A549 (cell line): ENCODE data around the gene FAM180B. TPM values are rescaled to one million over a fixed set of nuclear protein-coding genes. Genes with fewer than 3 reads are reported as not detected.

Experiments
- ATAC-seq, 2 experiments: fragments of 200-7000 bp in 1 of 2; fragments of >200 bp in 1 of 2; cut with Nextera tagmentation in 1 of 2; cut with Tn5 transposase in 1 of 2; 3 replicates each; pipeline versions ENCODE4 v1.8.0 to v1.9.1; 2018 to 2020; ENCODE audit warnings: mild to moderate bottlenecking in 1 of 2, moderate library complexity in 1 of 2
- CTCF ChIA-PET: fragments of 300-600 bp; sonication (Branson Sonifier 250); formaldehyde crosslinking; extraction: SDS; loops from one replicate; lab custom pipeline; 2021; ENCODE audit warnings: antibody characterized with exemption, inconsistent platforms; lab: Yijun Ruan, JAX
- POLR2A ChIA-PET: fragments of 350-600 bp; formaldehyde crosslinking; extraction: SDS; loops from one replicate; lab custom pipeline; 2021; ENCODE audit warnings: antibody characterized with exemption, inconsistent platforms; lab: Yijun Ruan, JAX
- DNase-seq, 2 experiments: peaks; one replicate each; pipeline versions ENCODE4 v3.0.0 to v3.0.0-alpha.2; 2011 to 2016; ENCODE audit warnings: low read depth in 1 of 2, low spot score in 1 of 2
- FAIRE-seq: peaks from 2 replicates; lab custom pipeline; 2011; peaks lifted over from hg19 to GRCh38; lab: Jason Lieb, UNC
- H3K27ac ChIP-seq, 2 experiments: fragments of >200 bp; sonication (Bioruptor Twin); formaldehyde crosslinking; 3 replicates each; pipeline ENCODE4 v1.5.1; 2016 to 2017
- H3K4me1 ChIP-seq: fragments of >200 bp; sonication (Bioruptor Twin); formaldehyde crosslinking; 3 replicates; pipeline ENCODE4 v1.6.1; 2016
- H3K4me2 ChIP-seq: fragments of >200 bp; sonication (Bioruptor Twin); formaldehyde crosslinking; 3 replicates; pipeline ENCODE4 v1.6.1; 2016
- H3K4me3 ChIP-seq: fragments of >200 bp; sonication (Bioruptor Twin); formaldehyde crosslinking; 3 replicates; pipeline ENCODE4 v1.5.1; 2016
- H3K9me3 ChIP-seq: fragments of >200 bp; sonication (Bioruptor Twin); formaldehyde crosslinking; 3 replicates; pipeline ENCODE4 v1.6.1; 2016
- BHLHE40 ChIP-seq: IDR thresholded peaks from 2 replicates; pipeline ENCODE4 v1.6.1; 2012; ENCODE audit warnings: low read depth, low read length, inconsistent platforms
- CEBPB ChIP-seq, 2 experiments: fragments of >200 bp in 1 of 2; sonication (Bioruptor Twin) in 1 of 2; formaldehyde crosslinking in 1 of 2; IDR thresholded peaks; 2 replicates each; pipeline ENCODE4 v1.6.1; 2012 to 2016
- CTCF ChIP-seq: fragments of >200 bp; sonication (Bioruptor Twin); formaldehyde crosslinking; IDR thresholded peaks from 3 replicates; pipeline ENCODE4 v1.5.1; 2016
- EHF ChIP-seq: fragments of 250-450 bp; sonication (Bioruptor Pico); IDR thresholded peaks from 2 replicates; pipeline ENCODE4 v1.5.0; 2020; ENCODE audit warnings: mild to moderate bottlenecking
- FOSL2 ChIP-seq, 2 experiments: fragments of 450-650 bp in 1 of 2; fragments of >200 bp in 1 of 2; sonication (Bioruptor Twin) in 1 of 2; formaldehyde crosslinking; IDR thresholded peaks; 2 replicates each; pipeline versions ENCODE4 v1.5.0 to v1.6.1; 2016 to 2020; ENCODE audit warnings: mild to moderate bottlenecking in 1 of 2, moderate library complexity in 1 of 2
- FOXS1 ChIP-seq: fragments of 250-450 bp; sonication (Bioruptor Pico); IDR thresholded peaks from 2 replicates; pipeline ENCODE4 v1.5.0; 2020; ENCODE audit warnings: mild to moderate bottlenecking, moderate library complexity
- HEYL ChIP-seq: fragments of 250-450 bp; sonication (Bioruptor Pico); IDR thresholded peaks from 2 replicates; pipeline ENCODE4 v1.8.0; 2021; ENCODE audit warnings: mild to moderate bottlenecking, moderate library complexity
- HOXB13 ChIP-seq: fragments of 250-450 bp; sonication (Bioruptor Pico); IDR thresholded peaks from 2 replicates; pipeline ENCODE4 v1.5.0; 2020; ENCODE audit warnings: low read depth, mild to moderate bottlenecking, moderate library complexity
- JUN ChIP-seq, 2 experiments: fragments of >200 bp; sonication (Bioruptor Twin); formaldehyde crosslinking; IDR thresholded peaks; 2 replicates in 1 of 2; 3 replicates in 1 of 2; pipeline ENCODE4 v1.6.1; 2016 to 2017
- KDM1A ChIP-seq: fragments of 200-600 bp; sonication (generic); IDR thresholded peaks from 2 replicates; pipeline ENCODE4 v1.6.1; 2016; ENCODE audit warnings: low read depth, mild to moderate bottlenecking
- MAFK ChIP-seq: fragments of 450-650 bp; IDR thresholded peaks from 2 replicates; pipeline ENCODE4 v1.6.1; 2014; ENCODE audit not compliant: partially characterized antibody
- MAZ ChIP-seq: fragments of 150-350 bp; IDR thresholded peaks from 2 replicates; pipeline ENCODE4 v1.6.1; 2014; ENCODE audit warnings: antibody characterized with exemption, low read depth, low read length, borderline replicate concordance
- RAD21 ChIP-seq, 2 experiments: fragments of >200 bp in 1 of 2; sonication (Bioruptor Twin) in 1 of 2; formaldehyde crosslinking in 1 of 2; IDR thresholded peaks in 1 of 2; conservative IDR thresholded peaks in 1 of 2; 2 replicates in 1 of 2; 3 replicates in 1 of 2; pipeline ENCODE4 v1.6.1; 2012 to 2018; ENCODE audit warnings: inconsistent platforms in 1 of 2
- RARB ChIP-seq: fragments of 250-450 bp; sonication (Bioruptor Pico); IDR thresholded peaks from 2 replicates; pipeline ENCODE4 v1.8.0; 2021; ENCODE audit warnings: mild to moderate bottlenecking, moderate library complexity
- RCOR1 ChIP-seq: fragments of 150-350 bp; IDR thresholded peaks from 2 replicates; pipeline ENCODE4 v1.6.1; 2014; ENCODE audit warnings: antibody characterized with exemption, low read length, low read depth
- SMC3 ChIP-seq: fragments of >200 bp; sonication (Bioruptor Twin); formaldehyde crosslinking; IDR thresholded peaks from 3 replicates; pipeline ENCODE4 v1.6.1; 2018; ENCODE audit warnings: inconsistent platforms
- TP53 ChIP-seq: fragments of 250-450 bp; sonication (Bioruptor Pico); IDR thresholded peaks from 2 replicates; pipeline ENCODE4 v1.5.0; 2021; ENCODE audit warnings: mild to moderate bottlenecking, moderate library complexity
- ZC3H11A ChIP-seq: fragments of 450-650 bp; IDR thresholded peaks from 2 replicates; pipeline ENCODE4 v1.6.1; 2014; ENCODE audit warnings: antibody characterized with exemption, mild to moderate bottlenecking
- ZFP36 ChIP-seq: fragments of 450-650 bp; IDR thresholded peaks from 2 replicates; pipeline ENCODE4 v1.6.1; 2014; ENCODE audit warnings: borderline replicate concordance; ENCODE audit not compliant: partially characterized antibody
- ZSCAN20 ChIP-seq: fragments of 250-450 bp; sonication (Bioruptor Pico); IDR thresholded peaks from 2 replicates; pipeline ENCODE4 v1.8.0; 2022; ENCODE audit warnings: mild to moderate bottlenecking, moderate library complexity
- WGBS: methylation state at CpG from one replicate; pipeline ENCODE4 v1.1.6; 2017; ENCODE audit errors: missing lambda C conversion rate; 5-methylcytosine and 5-hydroxymethylcytosine counted together
- polyA plus RNA-seq, 4 experiments: library from polyadenylated mRNA; depleted of rRNA in 3 of 4; stranded (reverse); fragments of >200 nt; fragmentation: RNase III in 1 of 4; extraction: RNeasy Plus Mini Kit Qiagen cat#74134 plus additional on column Dnase treatment in 1 of 4; gene quantifications; 2 replicates in 3 of 4; 3 replicates in 1 of 4; pipeline ENCODE4 v1.2.3, GENCODE V29; 2011 to 2017
- TF ChIP-seq, protein P1 (sequence below): fragments of >200 bp; sonication (Bioruptor Twin); formaldehyde crosslinking; IDR thresholded peaks from 3 replicates; pipeline ENCODE4 v1.6.1; 2016
- TF ChIP-seq, protein P2 (sequence below): fragments of 150-350 bp; IDR thresholded peaks from 2 replicates; pipeline ENCODE4 v1.6.1; 2014; ENCODE audit warnings: low read depth, mild to moderate bottlenecking, low read length

FAM180B gene
- polyA plus RNA-seq, 2 of the 4 experiments (the other 2 are of a cell fraction), result not detected

GRCh38 chr11:47536915-47537314, 49.6 kb upstream of the FAM180B start:
- no peak for ATAC-seq
- Histone ChIP-seq H3K4me2 (no peak overlapping the region), H3K4me1 (peaks cover 52% of the 10 kb centered on the region), H3K4me3 (no peak overlapping the region), H3K9me3 (no peaks in the 10 kb centered on the region), H3K27ac (no peak overlapping the region)
- no peak for FAIRE-seq
- DNase-seq, result no peak
- CTCF ChIA-PET, result interaction anchor here (0.6 to 6.9 kb wide), 4 partner anchors 12 to 48 kb away, joined by 3 to 41 read pairs (median 3); partner anchors contain the start of gene CELF1
- POLR2A ChIA-PET, result interaction anchor here (0.7 kb wide), 1 partner anchor 476 kb away, joined by 8 read pairs; no protein-coding TSS in a partner anchor
- 98% methylated on average over 3 of the region's 3 CpGs for WGBS
- no peak for TF ChIP-seq SMC3
- TF ChIP-seq, protein P1, sequence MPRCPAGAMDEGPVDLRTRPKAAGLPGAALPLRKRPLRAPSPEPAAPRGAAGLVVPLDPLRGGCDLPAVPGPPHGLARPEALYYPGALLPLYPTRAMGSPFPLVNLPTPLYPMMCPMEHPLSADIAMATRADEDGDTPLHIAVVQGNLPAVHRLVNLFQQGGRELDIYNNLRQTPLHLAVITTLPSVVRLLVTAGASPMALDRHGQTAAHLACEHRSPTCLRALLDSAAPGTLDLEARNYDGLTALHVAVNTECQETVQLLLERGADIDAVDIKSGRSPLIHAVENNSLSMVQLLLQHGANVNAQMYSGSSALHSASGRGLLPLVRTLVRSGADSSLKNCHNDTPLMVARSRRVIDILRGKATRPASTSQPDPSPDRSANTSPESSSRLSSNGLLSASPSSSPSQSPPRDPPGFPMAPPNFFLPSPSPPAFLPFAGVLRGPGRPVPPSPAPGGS, result no peak
- no peak for TF ChIP-seq ZFP36
- TF ChIP-seq EHF (CRISPR knock-in tag), result no peak
- no peak for TF ChIP-seq ZSCAN20 (CRISPR knock-in tag)
- TF ChIP-seq MAZ, result no peak
- TF ChIP-seq ZC3H11A, result no peak
- TF ChIP-seq BHLHE40, result no peak
- TF ChIP-seq FOXS1 (CRISPR knock-in tag), result no peak
- TF ChIP-seq CEBPB (IDR thresholded peaks at IDR 0.05), result no peak
- TF ChIP-seq RCOR1, result no peak
- no peak for TF ChIP-seq HEYL (CRISPR knock-in tag)
- TF ChIP-seq RARB (CRISPR knock-in tag), result no peak
- no peak for TF ChIP-seq KDM1A
- TF ChIP-seq TP53, result no peak
- TF ChIP-seq FOSL2 (IDR thresholded peaks at IDR 0.05), result no peak
- no peak for TF ChIP-seq FOSL2 (CRISPR knock-in tag; IDR thresholded peaks at IDR 0.05)
- TF ChIP-seq HOXB13 (CRISPR knock-in tag), result no peak
- no peak for TF ChIP-seq MAFK

DNA sequence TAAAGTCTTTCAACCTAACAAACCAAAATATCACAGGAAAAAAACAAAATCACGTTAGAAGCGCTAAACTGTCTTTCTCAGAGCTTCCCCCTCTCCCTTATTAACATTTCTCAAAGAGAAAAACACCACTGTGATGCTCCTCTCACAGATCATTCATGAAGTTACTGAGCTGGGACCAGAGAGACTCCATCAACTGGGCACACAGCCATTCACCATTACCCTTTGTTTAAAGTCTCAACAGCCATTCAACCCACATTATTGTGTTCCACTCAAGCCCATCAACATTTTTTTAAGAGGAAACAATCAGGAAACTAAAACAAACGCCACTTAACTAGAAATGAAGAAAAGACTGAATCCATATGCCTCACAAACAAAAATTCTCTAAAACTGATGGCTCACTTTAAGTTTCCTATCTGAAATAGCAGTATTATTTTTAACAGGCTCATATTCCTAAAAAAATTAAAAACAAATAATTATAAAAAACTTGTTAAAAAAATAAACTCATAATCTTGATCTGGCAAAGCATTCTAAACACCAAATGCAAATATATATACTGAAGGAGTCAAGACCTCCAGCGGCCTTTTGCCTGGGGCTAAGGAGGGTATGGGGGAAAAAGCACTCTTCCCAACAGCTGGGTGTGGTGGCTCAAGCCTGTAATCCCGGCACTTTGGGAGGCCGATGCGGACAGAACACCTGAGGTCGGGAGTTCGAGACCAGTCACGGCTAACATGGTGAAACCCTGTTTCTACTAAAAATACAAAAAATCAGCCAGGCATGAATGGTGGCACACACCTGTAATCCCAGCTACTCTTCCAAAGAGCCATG, 47.5 kb upstream of the FAM180B start:
- no peak overlapping the region for H3K4me3 ChIP-seq
- ChIA-PET CTCF (interaction anchor here (1.0 to 6.9 kb wide), 4 partner anchors 9 to 29 kb away, joined by 3 to 41 read pairs (median 4); partner anchors contain the start of gene CELF1), POLR2A (interaction anchor here (0.6 kb wide), 1 partner anchor 44 kb away, joined by 3 read pairs; no protein-coding TSS in a partner anchor)
- DNase-seq, result no peak
- no peak overlapping the region for H3K27ac ChIP-seq
- FAIRE-seq, result no peak
- peaks cover 35% of the 10 kb centered on the region for H3K4me1 ChIP-seq
- WGBS, result 87% methylated on average over 10 of the region's 10 CpGs
- no peaks in the 10 kb centered on the region for H3K9me3 ChIP-seq
- no peak overlapping the region for H3K4me2 ChIP-seq
- no peak for ATAC-seq
- TF ChIP-seq JUN (IDR thresholded peaks at IDR 0.05), result no peak
- TF ChIP-seq, protein P2, sequence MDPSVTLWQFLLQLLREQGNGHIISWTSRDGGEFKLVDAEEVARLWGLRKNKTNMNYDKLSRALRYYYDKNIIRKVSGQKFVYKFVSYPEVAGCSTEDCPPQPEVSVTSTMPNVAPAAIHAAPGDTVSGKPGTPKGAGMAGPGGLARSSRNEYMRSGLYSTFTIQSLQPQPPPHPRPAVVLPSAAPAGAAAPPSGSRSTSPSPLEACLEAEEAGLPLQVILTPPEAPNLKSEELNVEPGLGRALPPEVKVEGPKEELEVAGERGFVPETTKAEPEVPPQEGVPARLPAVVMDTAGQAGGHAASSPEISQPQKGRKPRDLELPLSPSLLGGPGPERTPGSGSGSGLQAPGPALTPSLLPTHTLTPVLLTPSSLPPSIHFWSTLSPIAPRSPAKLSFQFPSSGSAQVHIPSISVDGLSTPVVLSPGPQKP, result no peak
- TF ChIP-seq RAD21 (conservative IDR thresholded peaks at IDR 0.05 in 1 of 2, IDR thresholded peaks at IDR 0.05 in 1 of 2), result no peak
- TF ChIP-seq, protein P1, result no peak
- TF ChIP-seq HOXB13 (CRISPR knock-in tag), result no peak
- no peak for TF ChIP-seq EHF (CRISPR knock-in tag)
- TF ChIP-seq CTCF, result no peak
